Stomach (tissue), 9 donors: ENCODE results near the gene NR1H4. TPM values are rescaled to one million over a fixed set of nuclear protein-coding genes. Genes with fewer than 3 reads are reported as not detected.

Experiments
- DNase-seq, 2 donors: peaks; one replicate each; pipeline versions ENCODE4 v3.0.0 to v3.0.0-alpha.2; 2013 to 2019
- H3K27ac ChIP-seq, 5 donors: fragments of 200-600 bp in 4 of 5; sonication (generic) in 4 of 5; one replicate each; pipeline ENCODE4 v1.5.1; 2013 to 2019; ENCODE audit warnings: mild to moderate bottlenecking in 1 of 5, moderate library complexity in 1 of 5
- H3K27me3 ChIP-seq, 3 donors: fragments of 200-600 bp; sonication (generic); one replicate each; pipeline ENCODE4 v1.5.1; 2017 to 2019; ENCODE audit warnings: mixed run types in 1 of 3
- H3K36me3 ChIP-seq, 4 donors: fragments of 200-600 bp; sonication (generic); 1 replicate in 3 of 4; 2 replicates in 1 of 4; pipeline ENCODE4 v1.5.1; 2016 to 2019
- H3K4me1 ChIP-seq, 4 donors: fragments of 200-600 bp; sonication (generic); one replicate each; pipeline ENCODE4 v1.5.1; 2016 to 2019
- H3K4me3 ChIP-seq, 4 donors: fragments of 200-600 bp; sonication (generic) in 3 of 4; one replicate each; pipeline ENCODE4 v1.5.1; 2016 to 2019; ENCODE audit warnings: mild to moderate bottlenecking in 1 of 4
- H3K9me3 ChIP-seq, 4 donors: fragments of 200-600 bp; sonication (generic); one replicate each; pipeline ENCODE4 v1.5.1; 2016 to 2019
- CTCF ChIP-seq, 7 experiments: fragments of 450-650 bp in 4 of 7; fragments of 200-600 bp in 3 of 7; sonication (generic) in 3 of 7; IDR thresholded peaks; one replicate each; pipeline ENCODE4 v1.5.1; 2016 to 2019; ENCODE audit warnings: antibody characterized with exemption in 7 of 7, control low read depth in 2 of 7, mild to moderate bottlenecking in 1 of 7
- EP300 ChIP-seq: sonication (generic); formaldehyde crosslinking; IDR thresholded peaks from one replicate; pipeline ENCODE4 v1.6.1; 2017; ENCODE audit warnings: antibody characterized with exemption
- POLR2A ChIP-seq, 4 donors: fragments of 450-650 bp; IDR thresholded peaks; one replicate each; pipeline ENCODE4 v1.6.1; 2016; ENCODE audit warnings: antibody characterized with exemption in 4 of 4, control low read depth in 2 of 4, mild to moderate bottlenecking in 1 of 4, moderate library complexity in 1 of 4
- POLR2AphosphoS5 ChIP-seq, 3 donors: sonication (generic); formaldehyde crosslinking; IDR thresholded peaks; one replicate each; pipeline ENCODE4 v1.6.1; 2016; ENCODE audit warnings: antibody characterized with exemption in 3 of 3
- WGBS, 5 donors: extraction: QIAGEN DNeasy Blood & Tissue Kit in 3 of 5; methylation state at CpG; one replicate each; pipeline versions ENCODE4 v1.1.5 to v1.1.7; 2013 to 2018; 5-methylcytosine and 5-hydroxymethylcytosine counted together
- intact Hi-C: fragments of 100-400 bp; cut with DNase I; formaldehyde crosslinking; loops from one replicate; pipeline ENCODE4 v1.15.1; 2023; ENCODE audit warnings: low total_unique reads
- polyA plus RNA-seq, 3 donors: library from polyadenylated mRNA; stranded (reverse); fragments of 200-250 nt; gene quantifications; one replicate each; pipeline ENCODE4 v1.2.3, GENCODE V29; 2013
- total RNA-seq, 5 donors: library from RNA; depleted of rRNA; stranded (reverse); fragments of >200 nt; gene quantifications; one replicate each; pipeline versions ENCODE4 v1.1.0 to v1.2.3, GENCODE V29; 2014 to 2016
- donor health status: healthy with polysubstance abuse.
- donor health status: Bipolar disorder and iron deficiency.
- donor health status: healthy.

NR1H4 gene
- total and polyA plus RNA-seq, 8 donors, result 0.46 to 6.7 (median 2.9) TPM; not detected in 3

DNA sequence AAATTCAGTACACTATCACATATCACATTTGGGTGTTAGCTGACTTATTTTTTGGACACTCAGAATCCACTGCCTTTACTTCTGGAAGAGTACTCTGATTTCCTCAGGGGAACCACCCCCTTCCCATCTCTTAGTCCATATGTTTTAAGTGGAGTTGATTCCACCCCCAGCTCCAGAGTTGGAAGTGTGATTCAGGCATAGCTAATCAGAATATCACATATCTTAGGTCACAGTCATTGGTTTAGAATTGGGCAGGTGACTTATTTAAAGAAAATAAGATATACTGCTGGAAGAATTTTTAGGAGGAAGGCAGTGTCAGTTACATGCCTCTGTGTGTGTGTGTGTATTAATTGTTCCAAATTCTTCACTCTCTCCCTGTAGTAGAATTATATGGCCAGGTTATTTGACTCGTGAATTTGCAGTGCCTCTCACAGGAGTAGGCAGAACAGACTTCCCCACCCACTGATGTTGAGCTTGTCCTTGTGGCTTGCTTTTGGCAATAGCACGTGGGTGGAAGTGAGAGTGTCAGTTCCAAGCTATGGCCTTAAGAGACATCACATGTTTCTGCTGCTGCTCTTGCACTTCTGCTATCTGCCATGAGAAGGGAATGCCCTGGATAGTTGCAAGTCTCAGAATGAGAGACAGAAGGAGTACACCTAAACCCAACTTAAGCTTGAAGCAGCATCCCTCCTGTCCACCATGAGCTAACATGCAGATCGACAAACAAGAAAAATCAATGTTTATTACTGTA is 93.4 kb downstream of the NR1H4 start:
- peak in 1 of 2 donors; percentile 32 for DNase-seq
- TF ChIP-seq CTCF (IDR thresholded peaks at IDR 0.05) (no peak), POLR2AphosphoS5 (IDR thresholded peaks at IDR 0.05) (no peak), EP300 (no peak), POLR2A (IDR thresholded peaks at IDR 0.05) (no peak)
- H3K27me3 ChIP-seq, result peaks cover 0 to 3% (median 0%) of the 10 kb centered on the region in 3 donors
- H3K27ac ChIP-seq, result no peak overlapping the region
- intact Hi-C loops, result no loop called here
- 36 to 51% (median 40%) methylated on average over 3 of the region's 3 CpGs for WGBS, 5 donors
- H3K36me3 ChIP-seq, result no peaks in the 10 kb centered on the region
- no peak overlapping the region for H3K4me3 ChIP-seq
- peaks cover 0 to 7% (median 0%) of the 10 kb centered on the region in 4 donors for H3K4me1 ChIP-seq
- no peaks in the 10 kb centered on the region for H3K9me3 ChIP-seq

- no peak for TF ChIP-seq CTCF (IDR thresholded peaks at IDR 0.05)
- TF ChIP-seq EP300, result no peak
- no peak for TF ChIP-seq POLR2AphosphoS5 (IDR thresholded peaks at IDR 0.05)
- no peak for TF ChIP-seq POLR2A (IDR thresholded peaks at IDR 0.05)
- no peak for DNase-seq
- Histone ChIP-seq H3K27ac (no peak overlapping the region), H3K4me3 (no peak overlapping the region), H3K27me3 (peaks cover 0 to 3% (median 0%) of the 10 kb centered on the region in 3 donors), H3K9me3 (no peaks in the 10 kb centered on the region), H3K4me1 (peaks cover 0 to 8% (median under 1%) of the 10 kb centered on the region in 4 donors), H3K36me3 (no peaks in the 10 kb centered on the region)
- intact Hi-C loops, result no loop called here
Observed at GRCh38 chr12:100567945-100568344, 94.3 kb downstream of the NR1H4 start.

GRCh38 chr12:100572184-100572583 is 98.5 kb downstream of the NR1H4 start:
- Histone ChIP-seq H3K27ac (no peak overlapping the region), H3K4me1 (peaks cover 10 to 21% (median 17%) of the 10 kb centered on the region in 4 donors), H3K36me3 (no peaks in the 10 kb centered on the region), H3K9me3 (no peaks in the 10 kb centered on the region), H3K27me3 (no peaks in the 10 kb centered on the region), H3K4me3 (no peak overlapping the region)
- TF ChIP-seq POLR2A (IDR thresholded peaks at IDR 0.05) (no peak), EP300 (no peak), CTCF (IDR thresholded peaks at IDR 0.05) (no peak), POLR2AphosphoS5 (IDR thresholded peaks at IDR 0.05) (no peak)
- intact Hi-C loops, result no loop called here
- DNase-seq, result no peak
- WGBS, 5 donors, result 91 to 96% (median 94%) methylated on average over 3 of the region's 3 CpGs

- peaks cover 10 to 21% (median 17%) of the 10 kb centered on the region in 4 donors for H3K4me1 ChIP-seq
- peak within 1 kb of the TSS; percentile 62 to 77 (median 70) for H3K4me3 ChIP-seq
- WGBS, 5 donors, result 0 to 6% (median 1%) methylated on average over 36 to 70 of the region's 70 CpGs
- no peaks in the 10 kb centered on the region for H3K36me3 ChIP-seq
- peak; percentile 25 to 57 (median 31) for TF ChIP-seq POLR2AphosphoS5 (IDR thresholded peaks at IDR 0.05)
- peak; percentile 2 for TF ChIP-seq EP300
- TF ChIP-seq POLR2A (IDR thresholded peaks at IDR 0.05), result no peak
- no peak for TF ChIP-seq CTCF (IDR thresholded peaks at IDR 0.05)
- H3K27me3 ChIP-seq, result no peaks in the 10 kb centered on the region
- intact Hi-C loops, result no loop called here
- DNase-seq, result peak; percentile 91 to 97
- no peaks in the 10 kb centered on the region for H3K9me3 ChIP-seq
- H3K27ac ChIP-seq, result peak within 1 kb of the TSS; percentile 23 to 83 (median 72)
Observed at GRCh38 chr12:100573292-100574186, 99.9 kb downstream of the NR1H4 start, which contains the start of gene GAS2L3. Gene GAS2L3 (plus strand): TSS chr12:100573684. CDS start chr12:100594905, 21,221 bp downstream.
